ENCODE measurements around the gene WDR43. TPM values are rescaled to one million over a fixed set of nuclear protein-coding genes. Genes with fewer than 3 reads are reported as not detected.

The WDR43 gene
- total and polyA plus RNA-seq, 2 experiments from 2014 or later: 21.0 to 41.3 TPM

- 86% methylated on average over 12 of the region's 12 CpGs for WGBS (ENCODE audit: low lambda C conversion rate, missing lambda C conversion rate)
- Histone ChIP-seq H3K4me2 (peak overlapping the region; percentile 85), H3K27ac (no peak overlapping the region), H3K27me3 (no peaks in the 10 kb centered on the region), H2AFZ (no peak overlapping the region), H3K9me3 (ENCODE audit: low read depth) (no peaks in the 10 kb centered on the region), H3K4me1 (ENCODE audit: insufficient read depth) (peaks cover 16% of the 10 kb centered on the region), H3K4me3 (peak overlapping the region; percentile 71), H4K20me1 (ENCODE audit: insufficient read depth, poor library complexity, severe bottlenecking) (no peaks in the 10 kb centered on the region), H3K79me2 (peaks cover 43% of the 10 kb centered on the region), H3K9me2 (replicated peaks; ENCODE audit: insufficient read depth) (no peaks in the 10 kb centered on the region), H3K36me3 (replicated peaks; ENCODE audit: insufficient read depth, low read depth) (no peaks in the 10 kb centered on the region)
- TF ChIP-seq CTCF (IDR thresholded peaks at IDR 0.05; ENCODE audit: poor library complexity): no peak
- TF ChIP-seq EZH2phosphoT487 (IDR thresholded peaks at IDR 0.05; ENCODE audit: low read depth, severe bottlenecking, unreplicated experiment): no peak
- no peak for TF ChIP-seq EZH2 (IDR thresholded peaks at IDR 0.05; ENCODE audit: borderline replicate concordance)
- no peak for DNase-seq (ENCODE audit: low spot score)
Observed at GRCh38 chr2:28868611-28869010, 25.9 kb upstream of the WDR43 start.

- peak overlapping the region; percentile 74 for H3K27ac ChIP-seq
- H3K36me3 ChIP-seq (replicated peaks; ENCODE audit: insufficient read depth, low read depth): no peaks in the 10 kb centered on the region
- peak overlapping the region; percentile 85 for H3K4me2 ChIP-seq
- DNase-seq (ENCODE audit: low spot score): peak; percentile 40
- H2AFZ ChIP-seq: peak overlapping the region; percentile 87
- no peaks in the 10 kb centered on the region for H4K20me1 ChIP-seq (ENCODE audit: insufficient read depth, poor library complexity, severe bottlenecking)
- peaks cover 38% of the 10 kb centered on the region for H3K79me2 ChIP-seq
- WGBS (ENCODE audit: low lambda C conversion rate, missing lambda C conversion rate): 2% methylated on average over 29 of the region's 29 CpGs
- TF ChIP-seq EZH2phosphoT487 (IDR thresholded peaks at IDR 0.05; ENCODE audit: low read depth, severe bottlenecking, unreplicated experiment): no peak
- TF ChIP-seq CTCF (IDR thresholded peaks at IDR 0.05; ENCODE audit: poor library complexity): no peak
- no peak for TF ChIP-seq EZH2 (IDR thresholded peaks at IDR 0.05; ENCODE audit: borderline replicate concordance)
- peak overlapping the region; percentile 71 for H3K4me3 ChIP-seq
- no peaks in the 10 kb centered on the region for H3K9me2 ChIP-seq (replicated peaks; ENCODE audit: insufficient read depth)
- peaks cover 16% of the 10 kb centered on the region for H3K4me1 ChIP-seq (ENCODE audit: insufficient read depth)
- peaks cover 2% of the 10 kb centered on the region for H3K27me3 ChIP-seq
- no peaks in the 10 kb centered on the region for H3K9me3 ChIP-seq (ENCODE audit: low read depth)
Observed at GRCh38 chr2:28869494-28870145, 24.8 kb upstream of the WDR43 start.

GRCh38 chr2:28870146-28870891, 24.1 kb upstream of the WDR43 start, which contains the start of gene TRMT61B:
Gene TRMT61B, minus strand, starts transcription at chr2:28870309. Its CDS starts 32 bp downstream, at chr2:28870277.
- Histone ChIP-seq H3K4me2 (peak within 1 kb of the TSS; percentile 90), H3K9me2 (replicated peaks; ENCODE audit: insufficient read depth) (no peaks in the 10 kb centered on the region), H3K4me3 (peak within 1 kb of the TSS; percentile 71), H3K79me2 (peaks cover 38% of the 10 kb centered on the region), H3K27me3 (peaks cover 8% of the 10 kb centered on the region), H4K20me1 (ENCODE audit: insufficient read depth, poor library complexity, severe bottlenecking) (no peaks in the 10 kb centered on the region), H3K27ac (peak within 1 kb of the TSS; percentile 74), H3K36me3 (replicated peaks; ENCODE audit: insufficient read depth, low read depth) (no peaks in the 10 kb centered on the region), H2AFZ (peak within 1 kb of the TSS; percentile 87), H3K9me3 (ENCODE audit: low read depth) (no peaks in the 10 kb centered on the region), H3K4me1 (ENCODE audit: insufficient read depth) (peaks cover 16% of the 10 kb centered on the region)
- TF ChIP-seq EZH2 (IDR thresholded peaks at IDR 0.05; ENCODE audit: borderline replicate concordance): no peak
- TF ChIP-seq EZH2phosphoT487 (IDR thresholded peaks at IDR 0.05; ENCODE audit: low read depth, severe bottlenecking, unreplicated experiment): no peak
- TF ChIP-seq CTCF (IDR thresholded peaks at IDR 0.05; ENCODE audit: poor library complexity): no peak
- DNase-seq (ENCODE audit: low spot score): peak; percentile 98
- 2% methylated on average over 57 of the region's 57 CpGs for WGBS (ENCODE audit: low lambda C conversion rate, missing lambda C conversion rate)

Measured in hepatocyte (in vitro differentiated cells).